SIG-M5 (cell line): Measurements from ENCODE around the gene ENOX1.
"Not testable (repeated sequence)": the region's sequence is repeated elsewhere in the genome, so short reads cannot be mapped to it uniquely, and the experiment has no call there.

Experiments
- DNase-seq: peaks from one replicate; lab custom pipeline; 2025; lab: John Stamatoyannopoulos, UW

The ENOX1 gene

DNA sequence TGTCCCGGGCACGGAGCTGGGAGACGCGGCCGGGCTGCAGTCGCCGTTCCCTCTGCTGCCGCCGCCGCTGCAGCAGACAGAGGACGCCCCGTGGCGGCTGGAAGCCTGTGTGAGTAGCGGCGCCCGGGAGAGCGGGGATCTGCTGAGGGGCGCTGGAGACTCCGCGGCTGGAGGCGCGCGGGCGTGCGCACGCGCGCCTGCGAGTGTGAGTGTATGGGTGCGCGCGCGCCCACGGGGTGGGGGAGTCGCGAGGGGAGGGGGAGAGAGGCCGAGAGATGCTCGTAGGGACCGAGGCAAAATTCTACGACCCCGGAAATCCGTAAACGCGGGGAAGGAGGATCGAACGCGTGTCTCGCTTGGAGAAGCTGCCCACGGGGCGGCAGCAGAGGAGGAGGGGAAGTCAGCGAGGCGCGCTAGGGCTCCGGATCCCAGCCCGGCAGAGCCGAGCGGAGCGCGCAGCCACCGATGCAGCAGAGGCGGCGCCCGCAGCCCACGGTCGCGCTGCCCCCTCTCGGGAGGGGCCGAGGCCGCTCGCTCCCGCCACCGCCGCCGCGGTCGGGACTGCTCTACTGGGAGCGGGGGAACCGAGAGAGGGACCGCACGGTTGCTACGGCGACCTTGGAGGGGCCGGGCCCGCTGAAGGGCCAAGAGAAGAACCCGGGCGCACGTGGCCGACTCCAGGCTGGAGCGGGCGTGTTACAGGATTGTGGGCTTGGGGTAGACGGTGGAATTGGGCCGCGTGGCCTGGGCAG, at the start of gene ENOX1:
Gene ENOX1, minus strand, starts transcription at position 207 of the 752 bp plus-strand sequence.
- no peak for DNase-seq

DNA sequence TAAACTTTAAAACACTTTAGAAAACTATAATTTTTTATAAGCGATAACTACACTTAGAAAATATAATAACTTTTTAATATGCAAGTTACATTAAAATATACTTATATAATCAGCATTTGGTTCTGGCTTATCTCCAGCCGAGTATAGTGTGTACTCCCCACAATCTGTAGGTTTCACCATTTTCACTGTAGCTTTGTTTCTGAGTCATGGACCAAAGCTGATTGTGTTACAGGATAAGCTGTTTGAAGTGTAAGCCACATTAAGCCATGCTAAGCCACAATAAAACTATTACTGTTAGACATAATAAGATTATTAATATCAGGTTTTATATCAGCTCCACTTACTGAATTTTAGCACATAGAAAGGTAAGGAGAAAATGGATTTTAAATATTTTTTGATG, 48.9 kb upstream of the ENOX1 start:
- no peak for DNase-seq

DNA sequence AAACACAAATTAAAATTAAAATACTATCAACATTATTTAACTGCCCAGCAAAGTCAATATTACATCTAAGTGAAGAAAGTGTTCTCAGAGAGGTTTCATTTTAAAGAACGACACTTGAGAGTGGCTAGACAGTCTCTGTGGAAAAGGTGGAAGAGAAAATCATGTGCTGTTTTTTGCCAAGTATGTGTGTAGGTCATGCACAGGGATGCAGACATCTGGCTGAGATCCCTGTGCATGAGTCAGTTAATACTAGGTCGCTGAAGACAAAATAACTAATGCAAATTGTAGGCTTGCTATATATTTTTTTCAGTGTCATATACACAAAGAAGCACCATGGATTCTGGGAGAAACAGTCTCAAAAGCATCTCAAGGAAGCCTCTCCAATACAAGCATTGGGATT, 44.3 kb upstream of the ENOX1 start:
- no peak for DNase-seq

- DNase-seq = peak; percentile 64
Measured at GRCh38 chr13:43830497-43830881, 43.7 kb upstream of the ENOX1 start.

GRCh38 chr13:43824656-43825055, 37.9 kb upstream of the ENOX1 start:
- not testable (repeated sequence) for DNase-seq

- no peak for DNase-seq
Measured at GRCh38 chr13:43822969-43823368, 36.2 kb upstream of the ENOX1 start.

DNA sequence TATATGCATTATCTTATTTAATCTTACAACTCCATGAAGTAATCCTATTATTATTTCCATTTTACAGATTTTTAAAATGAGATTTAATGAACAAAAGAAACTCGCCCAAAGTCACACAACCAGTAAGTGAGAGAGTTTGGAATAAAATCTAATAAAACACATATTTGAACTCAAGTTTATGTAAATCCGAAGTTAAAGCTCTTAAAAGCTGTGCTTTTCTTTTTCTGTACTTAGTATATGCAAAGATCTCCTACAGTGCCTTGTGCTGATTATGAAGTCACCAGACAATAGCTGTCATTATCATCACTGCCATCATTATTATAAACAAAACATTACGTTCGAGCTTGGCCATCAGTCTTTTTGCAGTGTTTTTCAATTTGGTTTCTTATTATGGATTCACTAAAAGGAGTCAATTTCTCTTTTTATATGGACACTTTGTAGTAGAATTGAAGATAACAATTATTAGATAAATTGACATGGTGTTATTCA, 29.7 kb upstream of the ENOX1 start:
- DNase-seq = no peak

GRCh38 chr13:43815204-43815603, 28.4 kb upstream of the ENOX1 start:
- no peak for DNase-seq

DNA sequence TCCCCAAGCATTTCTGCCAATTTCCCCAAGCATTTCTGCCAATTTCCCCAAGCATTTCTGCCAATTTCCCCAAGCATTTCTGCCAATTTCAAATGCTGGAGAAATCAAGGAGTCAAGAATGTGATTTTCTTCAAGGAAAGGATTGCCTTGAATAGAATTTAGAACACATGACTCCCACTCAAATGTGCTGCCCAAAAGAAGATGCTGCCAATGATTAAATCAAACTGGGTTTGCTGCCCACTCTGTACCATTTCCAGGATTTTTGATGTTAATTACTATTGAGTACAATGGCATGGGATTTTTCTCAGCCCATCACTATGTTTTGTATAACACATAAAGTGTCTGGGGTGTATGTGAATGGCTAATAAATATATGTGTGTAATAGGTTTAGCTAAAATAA, 21.9 kb upstream of the ENOX1 start:
- DNase-seq = no peak

GRCh38 chr13:43805681-43806128, 18.9 kb upstream of the ENOX1 start:
- no peak for DNase-seq

GRCh38 chr13:43805071-43805468, 18.3 kb upstream of the ENOX1 start:
- DNase-seq = no peak

- DNase-seq = no peak
Measured at GRCh38 chr13:43804461-43805070, 17.8 kb upstream of the ENOX1 start.

DNA sequence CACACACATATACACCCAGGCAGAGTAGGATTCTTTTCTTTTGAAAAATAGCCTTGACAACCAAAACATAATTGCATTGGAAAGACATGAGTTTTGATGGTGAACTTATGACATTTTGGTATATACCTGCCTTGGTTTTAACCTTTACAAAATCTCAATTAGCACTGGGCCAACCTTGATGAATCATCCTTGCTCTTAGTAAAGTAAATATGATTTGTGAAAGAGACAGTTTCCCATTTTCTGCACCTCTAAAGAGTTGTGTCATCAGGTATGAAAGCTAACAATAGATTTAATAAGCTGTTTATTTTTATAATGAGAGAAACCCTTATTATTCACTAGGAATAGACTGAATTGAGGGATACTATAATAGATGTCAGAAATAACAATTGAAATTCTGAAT, 15.7 kb upstream of the ENOX1 start:
- DNase-seq = no peak

DNA sequence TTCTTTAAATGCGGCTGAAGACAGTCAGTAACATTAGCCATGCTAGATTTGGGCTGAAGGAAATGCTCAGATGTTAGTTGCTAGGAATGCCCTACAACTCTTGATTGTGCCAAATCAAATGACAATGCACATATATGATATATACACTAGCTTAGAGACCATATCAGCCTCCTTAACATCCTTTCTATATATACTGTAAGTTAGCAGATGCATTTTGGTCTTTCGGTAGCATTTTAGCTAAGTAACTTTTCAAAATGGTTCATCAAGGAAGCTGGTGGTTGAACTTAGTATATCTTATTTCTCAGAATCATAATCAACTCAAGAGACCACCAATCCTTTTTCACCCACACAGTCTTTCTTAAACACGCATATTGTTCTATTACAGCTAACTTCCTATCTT, 14.1 kb upstream of the ENOX1 start:
- DNase-seq = no peak

- no peak for DNase-seq
Measured at GRCh38 chr13:43799191-43799590, 12.4 kb upstream of the ENOX1 start.

DNA sequence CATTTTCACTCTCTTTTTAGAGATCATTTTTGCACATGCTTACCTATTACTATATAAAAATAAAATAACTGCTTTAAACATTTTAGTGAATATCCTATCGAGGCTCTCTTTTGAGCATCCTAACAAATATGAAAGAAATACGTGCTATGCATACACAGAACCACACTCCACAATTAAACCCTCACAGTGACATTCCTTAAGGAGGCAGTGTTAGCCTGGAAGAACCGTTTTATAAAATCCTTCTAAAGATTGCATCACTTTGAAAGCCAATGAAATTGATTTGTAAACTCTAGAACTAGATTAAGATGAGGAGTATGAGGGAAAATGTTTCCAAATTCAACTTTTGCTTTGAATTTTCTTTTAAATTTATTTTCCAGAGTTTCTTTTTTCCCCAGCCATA, 11.1 kb upstream of the ENOX1 start:
- no peak for DNase-seq

- DNase-seq = no peak
Measured at GRCh38 chr13:43797159-43797558, 10.4 kb upstream of the ENOX1 start.

- DNase-seq = no peak
Measured at GRCh38 chr13:43794416-43794815, 7.6 kb upstream of the ENOX1 start.

GRCh38 chr13:43792076-43792881, 5.5 kb upstream of the ENOX1 start:
- no peak for DNase-seq

DNA sequence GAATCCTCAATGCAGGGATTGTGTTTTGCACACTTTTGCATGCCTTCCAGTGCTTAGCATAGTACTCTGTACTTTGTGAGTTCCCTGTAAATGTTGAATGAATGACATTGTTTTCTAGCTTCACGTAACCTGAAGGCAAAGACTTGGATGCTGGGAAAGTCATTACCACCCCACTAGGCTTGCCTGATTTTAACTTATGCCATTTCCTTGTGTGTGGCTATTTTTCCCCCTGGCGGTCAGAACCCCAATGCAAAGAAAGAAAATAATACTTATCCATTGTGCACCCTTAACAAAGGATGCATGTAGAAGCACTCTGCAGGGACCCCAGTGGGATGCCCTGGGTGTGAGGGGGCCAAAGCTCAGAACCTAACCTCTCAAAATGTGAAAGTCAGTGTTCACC, 1.2 kb upstream of the ENOX1 start:
- no peak for DNase-seq

DNA sequence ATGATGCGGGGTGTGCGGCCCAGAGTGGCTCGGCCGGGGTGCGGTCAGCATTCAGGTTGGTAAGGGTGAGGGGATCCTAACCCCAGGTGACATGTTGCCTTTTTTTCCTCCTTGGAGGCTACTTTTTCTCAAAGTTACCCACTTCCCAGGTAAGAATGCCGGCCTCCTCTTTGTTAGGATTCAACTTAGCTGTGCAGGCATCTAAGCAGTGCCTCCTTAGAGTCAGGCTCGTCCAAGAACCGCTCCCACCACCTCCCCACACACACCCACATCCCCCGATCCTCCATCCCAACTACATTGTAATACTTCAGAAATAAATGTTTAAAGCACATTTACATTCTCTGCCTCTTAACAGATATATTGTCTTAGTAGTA, 733 bp upstream of the ENOX1 start:
- no peak for DNase-seq

DNA sequence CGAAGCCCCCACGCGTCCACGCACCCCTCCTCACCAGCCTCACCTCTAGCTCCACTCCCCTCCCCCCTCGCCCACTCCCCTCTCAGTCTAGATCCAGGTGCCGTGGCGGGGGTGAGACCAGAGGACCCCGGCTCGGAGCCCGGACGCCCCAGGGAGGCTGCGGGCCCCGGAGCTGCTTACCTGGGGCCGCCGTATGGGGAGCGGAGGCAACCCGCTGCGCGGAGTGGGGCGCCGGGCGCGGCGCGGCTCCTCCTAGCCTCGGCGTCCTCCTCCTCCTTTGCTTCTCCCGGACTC, 353 bp downstream of the ENOX1 start:
- no peak for DNase-seq
